ENCODE data around the gene PALD1.
"Not testable (repeated sequence)": the region's sequence is repeated elsewhere in the genome, so short reads cannot be mapped to it uniquely, and the experiment has no call there.

The PALD1 gene

GRCh38 chr10:70575874-70576802, 97.6 kb downstream of the PALD1 start:
- no peak for DNase-seq

DNA sequence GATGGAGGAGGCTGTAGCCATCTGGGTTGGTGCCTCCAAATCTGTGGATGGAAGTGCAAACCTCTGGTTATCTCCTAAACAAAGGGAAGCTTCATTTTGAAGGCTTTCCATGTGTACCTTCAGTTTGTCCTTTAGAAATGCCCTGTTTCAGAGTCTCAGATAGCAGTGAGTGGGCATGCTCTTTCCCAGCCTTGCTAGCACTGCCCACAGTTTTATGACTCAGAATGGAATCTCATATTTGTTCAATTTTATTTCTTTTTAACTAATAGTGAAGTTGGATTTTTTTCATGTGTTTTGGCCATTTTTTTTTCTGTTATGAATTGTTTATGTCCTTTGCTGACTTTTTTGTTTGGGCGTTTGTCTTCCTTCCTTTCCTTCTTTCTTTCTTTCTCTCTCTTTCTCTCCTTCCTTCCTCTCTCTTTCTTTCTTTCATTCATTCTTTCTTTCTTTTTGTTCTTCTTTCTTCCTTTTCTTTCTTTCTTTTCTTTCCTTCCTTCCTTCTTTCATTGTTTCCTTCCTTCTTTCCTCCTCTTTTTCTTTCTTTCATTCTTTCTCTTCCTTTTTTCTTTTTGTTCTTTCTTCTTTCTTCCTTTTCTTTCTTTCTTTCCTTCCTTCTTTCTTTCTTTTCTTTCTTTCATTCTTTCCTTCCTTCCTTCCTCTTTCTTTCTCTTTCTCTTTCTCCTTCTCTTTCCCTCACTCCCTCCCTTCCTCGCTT, 98.4 kb downstream of the PALD1 start:
- no peak for DNase-seq

DNA sequence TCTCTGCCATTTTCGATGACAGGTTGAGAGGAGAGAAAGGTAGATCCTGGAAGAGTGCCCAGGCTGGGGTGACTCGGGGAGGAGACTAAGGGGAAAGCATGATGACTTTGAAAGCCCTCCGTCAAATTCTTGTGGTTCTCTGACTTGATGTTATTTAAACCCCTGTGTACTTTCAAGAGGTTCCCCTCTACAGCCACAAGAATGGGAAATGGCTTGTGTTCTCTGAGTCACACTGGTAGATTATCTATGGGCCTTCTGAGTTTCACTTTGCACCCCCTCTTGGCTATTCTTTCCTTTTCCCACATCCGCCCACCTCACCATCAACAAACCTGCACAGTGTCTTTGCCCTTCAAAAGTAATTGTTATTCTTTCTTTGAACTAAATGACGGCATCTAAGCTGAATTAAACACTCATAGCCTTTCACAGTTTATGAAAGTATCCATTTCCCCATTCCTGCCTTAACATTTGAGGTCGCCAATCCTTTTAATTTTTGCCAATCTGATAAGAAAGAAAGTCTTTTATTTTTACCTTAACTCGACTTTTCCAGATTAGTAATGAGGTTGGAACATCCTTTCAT, 99.9 kb downstream of the PALD1 start:
- no peak for DNase-seq

DNA sequence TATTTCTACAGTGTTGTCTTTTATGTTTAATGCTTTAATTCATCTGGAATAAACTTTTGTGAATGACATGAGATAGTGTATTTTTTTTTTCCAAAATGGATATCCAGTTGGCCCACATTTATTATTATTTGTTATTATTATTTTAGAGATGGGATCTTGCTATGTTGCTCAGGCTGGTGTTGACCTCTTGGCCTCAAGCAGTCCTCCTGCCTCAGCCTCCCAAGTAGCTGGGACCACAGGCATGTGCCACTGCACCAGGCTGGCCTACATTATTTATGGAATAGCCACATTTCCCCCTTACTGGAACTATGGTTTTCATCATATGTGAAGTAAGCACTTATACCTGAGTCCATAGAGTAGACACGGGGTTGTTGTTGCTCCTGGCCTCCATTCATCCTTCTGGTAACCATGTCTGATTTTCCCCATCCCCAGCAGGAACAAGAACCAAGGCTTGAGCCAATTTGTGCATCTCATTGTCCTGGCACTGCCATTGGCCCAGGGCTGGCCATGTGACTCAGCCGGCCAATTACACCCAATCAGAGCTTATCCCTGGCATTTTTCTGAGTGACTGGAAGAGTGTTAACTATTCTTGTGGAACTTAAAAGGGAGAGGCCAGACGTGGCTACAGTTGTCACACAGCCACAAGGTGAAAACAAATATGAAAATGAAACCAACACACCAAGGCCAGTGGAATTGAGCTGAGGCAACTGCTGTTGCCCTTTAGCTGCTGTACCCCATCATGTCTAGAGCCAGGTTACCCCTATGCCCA, 100.9 kb downstream of the PALD1 start:
- no peak for DNase-seq

- DNase-seq = not testable (repeated sequence)
Measured at GRCh38 chr10:70581176-70581575, 102.6 kb downstream of the PALD1 start.

- DNase-seq = no peak
Measured at GRCh38 chr10:70582793-70583668, 104.5 kb downstream of the PALD1 start.

DNA sequence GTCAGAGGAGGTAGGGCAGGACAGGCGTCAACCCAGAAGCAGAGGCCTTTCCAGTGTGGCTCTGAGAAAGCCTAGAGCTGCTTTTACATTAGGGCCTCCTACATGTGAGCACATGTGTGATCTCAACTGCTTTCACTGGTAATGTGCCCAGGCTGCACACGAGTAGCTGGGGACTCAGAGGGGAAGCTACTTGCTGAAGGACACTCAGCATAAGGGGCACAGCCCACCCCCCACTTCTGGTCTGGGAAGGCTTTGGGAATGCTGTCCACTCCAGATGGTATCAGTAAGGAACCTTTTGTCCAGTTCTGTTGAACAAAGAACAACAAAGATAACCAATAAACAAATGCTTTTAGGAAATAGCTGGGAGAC, 105.1 kb downstream of the PALD1 start:
- DNase-seq = no peak

GRCh38 chr10:70584366-70584765, 105.8 kb downstream of the PALD1 start:
- DNase-seq = no peak

GRCh38 chr10:70584909-70585544, 106.5 kb downstream of the PALD1 start:
- no peak for DNase-seq

- DNase-seq = no peak
Measured at GRCh38 chr10:70585578-70586169, 107.1 kb downstream of the PALD1 start.

DNA sequence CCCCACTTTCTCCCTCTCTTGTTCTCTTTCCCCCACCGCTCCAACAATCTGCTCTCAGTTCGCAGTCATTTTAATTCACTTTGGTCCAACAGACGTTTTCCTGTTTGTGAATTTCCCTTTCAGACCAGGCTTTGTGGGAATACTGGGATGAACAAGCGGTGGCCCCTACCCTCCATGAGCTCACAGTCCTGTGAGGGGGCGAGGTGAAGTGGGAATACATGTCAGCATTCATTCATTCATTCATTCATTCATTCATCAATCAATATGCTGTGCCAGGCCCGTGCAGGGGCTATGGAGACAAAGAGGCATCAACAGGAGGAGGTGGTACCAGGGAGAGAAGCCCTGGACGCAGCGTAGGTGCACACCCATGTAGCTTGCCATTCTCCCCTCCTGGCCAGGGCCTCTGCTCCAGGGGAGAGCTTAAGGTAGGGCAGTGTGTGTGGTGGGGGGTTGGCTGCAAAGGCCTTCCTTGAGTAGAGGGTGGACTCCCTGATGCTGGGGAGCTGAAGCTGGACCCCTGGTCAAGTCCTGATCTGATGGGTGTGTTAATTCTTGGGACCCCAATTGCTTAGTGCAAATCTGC, 107.9 kb downstream of the PALD1 start:
- DNase-seq = no peak

DNA sequence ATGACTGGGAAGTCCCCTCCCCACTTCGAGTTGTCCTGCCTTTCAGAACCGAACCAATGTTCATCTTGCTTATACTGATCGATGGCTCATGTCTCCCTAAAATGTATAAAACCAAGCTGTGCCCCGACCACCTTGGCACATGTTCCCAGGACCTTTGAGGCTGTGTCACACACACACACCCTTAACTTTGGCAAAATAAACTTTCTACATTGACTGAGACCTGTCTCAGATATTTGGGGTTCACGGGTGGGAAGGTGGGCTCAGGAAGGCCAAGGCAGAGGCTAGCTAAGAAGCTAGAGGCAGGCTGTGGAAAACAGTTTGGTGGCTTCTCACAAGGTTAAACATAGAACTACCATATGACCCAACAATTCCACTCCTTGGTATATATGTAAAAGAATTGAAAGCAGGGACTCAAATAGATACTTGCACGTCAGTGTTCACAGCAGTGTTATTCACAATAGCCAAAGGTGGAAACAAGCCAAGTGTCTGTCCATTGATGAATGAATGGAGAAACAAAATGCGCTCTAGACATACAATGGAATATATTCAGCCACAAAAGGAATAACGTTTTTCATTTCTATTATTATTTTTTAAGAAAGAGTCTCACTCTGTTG, 108.6 kb downstream of the PALD1 start:
- no peak for DNase-seq

DNA sequence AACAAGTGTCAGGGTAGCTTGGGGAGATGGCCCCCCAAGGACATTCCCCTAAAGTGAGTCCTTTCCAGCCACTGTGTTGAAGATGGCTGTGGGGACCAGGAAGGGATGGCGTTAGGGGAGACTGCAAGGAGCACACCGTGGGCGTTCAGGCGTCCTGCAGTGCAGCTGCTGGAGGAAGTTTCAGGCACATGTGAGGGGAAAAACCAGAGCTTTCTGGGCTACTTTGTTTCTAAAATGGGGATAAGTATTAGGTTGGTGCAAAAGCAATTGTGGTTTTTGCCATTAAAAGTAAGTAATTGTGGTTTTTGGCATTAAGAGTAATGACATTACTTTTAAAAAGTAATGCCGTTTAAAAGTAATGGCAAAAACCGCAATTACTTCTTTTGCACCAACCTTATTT, 109.7 kb downstream of the PALD1 start:
- DNase-seq = no peak

GRCh38 chr10:70588859-70589570, 110.4 kb downstream of the PALD1 start:
- DNase-seq = no peak

GRCh38 chr10:70589762-70590654, 111.4 kb downstream of the PALD1 start:
- DNase-seq = no peak

GRCh38 chr10:70590655-70591416, 112.3 kb downstream of the PALD1 start:
- no peak for DNase-seq

DNA sequence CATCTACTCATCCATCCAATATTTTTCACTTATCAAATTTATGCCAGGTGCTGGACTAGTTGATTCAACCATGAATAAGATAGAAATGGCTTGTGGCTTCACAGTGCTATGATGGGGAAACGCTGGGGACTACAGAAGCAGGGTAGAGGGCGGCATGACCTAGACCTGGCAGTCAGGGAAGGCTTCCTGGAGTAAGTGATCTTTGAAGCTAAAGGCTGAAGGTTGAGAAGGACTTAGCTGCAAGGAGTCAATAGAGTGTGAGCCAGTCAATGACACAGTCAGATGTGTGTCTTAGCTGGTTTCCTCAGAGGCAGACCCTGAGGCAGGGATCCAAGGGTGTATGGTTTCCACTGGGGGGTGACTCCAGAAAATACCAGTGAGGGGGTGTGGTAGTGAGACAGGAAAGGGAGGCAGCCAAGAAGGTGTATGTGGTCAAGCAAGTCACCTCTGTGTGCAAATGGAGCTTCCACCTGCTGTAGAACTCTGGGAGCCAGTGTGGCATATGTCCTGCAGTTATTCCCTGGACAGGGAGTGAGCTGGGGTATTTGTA, 113.7 kb downstream of the PALD1 start:
- no peak for DNase-seq
